AML-193 (cell line): ENCODE measurements around the gene ACOXL.
"Not testable (repeated sequence)": the region's sequence is repeated elsewhere in the genome, so short reads cannot be mapped to it uniquely, and the experiment has no call there.

Source experiments
- DNase-seq, 2 experiments: peaks; one replicate each; lab custom pipeline; 2025; lab: John Stamatoyannopoulos, UW

The ACOXL gene

GRCh38 chr2:111041398-111042202 is 309.2 kb downstream of the ACOXL start:
- DNase-seq, result no peak

GRCh38 chr2:111042261-111042660 is 309.9 kb downstream of the ACOXL start:
- DNase-seq, result no peak

- DNase-seq, result no peak
Observed at GRCh38 chr2:111042772-111043771, 310.7 kb downstream of the ACOXL start.

- DNase-seq, result no peak
Observed at GRCh38 chr2:111044066-111044465, 311.7 kb downstream of the ACOXL start.

GRCh38 chr2:111045236-111045635 is 312.9 kb downstream of the ACOXL start:
- not testable (repeated sequence) for DNase-seq

- no peak for DNase-seq
Observed at GRCh38 chr2:111045771-111046444, 313.5 kb downstream of the ACOXL start.

- no peak for DNase-seq
Observed at GRCh38 chr2:111046670-111047069, 314.3 kb downstream of the ACOXL start.

- no peak for DNase-seq
Observed at GRCh38 chr2:111048856-111049768, 316.7 kb downstream of the ACOXL start.

- no peak for DNase-seq
Observed at GRCh38 chr2:111049792-111050640, 317.6 kb downstream of the ACOXL start.

- no peak for DNase-seq
Observed at GRCh38 chr2:111050701-111051376, 318.5 kb downstream of the ACOXL start.

- DNase-seq, result no peak
Observed at GRCh38 chr2:111052621-111053020, 320.2 kb downstream of the ACOXL start.

GRCh38 chr2:111053266-111053665 is 320.9 kb downstream of the ACOXL start:
- DNase-seq, result no peak

GRCh38 chr2:111053825-111054515 is 321.6 kb downstream of the ACOXL start:
- DNase-seq, result no peak

- no peak for DNase-seq
Observed at GRCh38 chr2:111054791-111055691, 322.7 kb downstream of the ACOXL start.

- DNase-seq, result no peak
Observed at GRCh38 chr2:111055735-111056134, 323.4 kb downstream of the ACOXL start.

- DNase-seq, result no peak
Observed at GRCh38 chr2:111057045-111057444, 324.7 kb downstream of the ACOXL start.

GRCh38 chr2:111057721-111058120 is 325.3 kb downstream of the ACOXL start:
- DNase-seq, result no peak

GRCh38 chr2:111058264-111058663 is 325.9 kb downstream of the ACOXL start:
- DNase-seq, result no peak
